DOHH2 (cell line): ENCODE data around the gene SPANXD.

Source experiments
- H3F3A ChIP-seq: fragments of 200-600 bp; sonication (generic), shearing (Covaris generic); 2 replicates; pipeline ENCODE4 v1.6.0; 2016; ENCODE audit warnings: antibody characterized with exemption, mild to moderate bottlenecking; ENCODE audit not compliant: control insufficient read depth, insufficient read depth
- H3K27ac ChIP-seq: fragments of 200-600 bp; sonication (generic); 2 replicates; pipeline ENCODE4 v1.5.1; 2014; ENCODE audit warnings: low read depth, mild to moderate bottlenecking, low read length, moderate library complexity
- H3K27me3 ChIP-seq: fragments of 200-600 bp; sonication (generic); 2 replicates; pipeline ENCODE4 v1.6.1; 2014; ENCODE audit warnings: mild to moderate bottlenecking, low read length, mixed read lengths; ENCODE audit not compliant: control insufficient read depth
- H3K36me3 ChIP-seq: fragments of 200-600 bp; sonication (generic); 2 replicates; pipeline ENCODE4 v1.6.1; 2014; ENCODE audit warnings: mild to moderate bottlenecking, low read length, moderate library complexity, mixed read lengths; ENCODE audit not compliant: control insufficient read depth
- H3K4me1 ChIP-seq: fragments of 200-600 bp; sonication (generic); 2 replicates; pipeline ENCODE4 v1.6.1; 2014; ENCODE audit warnings: mild to moderate bottlenecking, low read length, mixed read lengths; ENCODE audit not compliant: control insufficient read depth
- H3K4me2 ChIP-seq: fragments of 200-600 bp; sonication (generic); 2 replicates; pipeline ENCODE4 v1.6.0; 2014; ENCODE audit warnings: mild to moderate bottlenecking, low read length, moderate library complexity
- H3K4me3 ChIP-seq: fragments of 200-600 bp; sonication (generic); 2 replicates; pipeline ENCODE4 v1.5.1; 2014; ENCODE audit warnings: mild to moderate bottlenecking, low read length, mixed read lengths
- H3K79me2 ChIP-seq: fragments of 200-600 bp; sonication (generic); 2 replicates; pipeline ENCODE4 v1.6.1; 2014; ENCODE audit warnings: mild to moderate bottlenecking, low read length, mixed read lengths; ENCODE audit not compliant: control insufficient read depth
- H3K9me2 ChIP-seq: fragments of 200-600 bp; sonication (generic); replicated peaks from 2 replicates; pipeline ENCODE4 v1.6.1; 2014; ENCODE audit warnings: mild to moderate bottlenecking, low read length, mixed read lengths; ENCODE audit not compliant: control insufficient read depth
- H3K9me3 ChIP-seq: fragments of 200-600 bp; sonication (generic); 2 replicates; pipeline ENCODE4 v1.6.1; 2014; ENCODE audit warnings: antibody characterized with exemption, low read length, mixed read lengths; ENCODE audit not compliant: control insufficient read depth, insufficient read depth
- H4K20me1 ChIP-seq: fragments of 200-600 bp; sonication (generic); 2 replicates; pipeline ENCODE4 v1.6.0; 2014; ENCODE audit warnings: low read depth, mild to moderate bottlenecking, antibody characterized with exemption, low read length, moderate library complexity; ENCODE audit not compliant: control insufficient read depth, insufficient read depth
- EZH2phosphoT487 ChIP-seq: fragments of 200-600 bp; sonication (generic); IDR thresholded peaks from 2 replicates; pipeline ENCODE4 v1.6.1; 2017; ENCODE audit warnings: borderline replicate concordance, mild to moderate bottlenecking, antibody characterized with exemption, low read length, moderate library complexity, mixed read lengths
- TF ChIP-seq, protein P1 (sequence below): fragments of 200-600 bp; sonication (generic); IDR thresholded peaks from one replicate; pipeline ENCODE4 v1.5.1; 2014; ENCODE audit warnings: antibody characterized with exemption, mild to moderate bottlenecking, low read depth, low read length; ENCODE audit not compliant: poor library complexity, severe bottlenecking

The SPANXD gene

GRCh38 chrX:141652286-141652685, 46.3 kb downstream of the SPANXD start:
- TF ChIP-seq EZH2phosphoT487: no peak
- TF ChIP-seq, protein P1, sequence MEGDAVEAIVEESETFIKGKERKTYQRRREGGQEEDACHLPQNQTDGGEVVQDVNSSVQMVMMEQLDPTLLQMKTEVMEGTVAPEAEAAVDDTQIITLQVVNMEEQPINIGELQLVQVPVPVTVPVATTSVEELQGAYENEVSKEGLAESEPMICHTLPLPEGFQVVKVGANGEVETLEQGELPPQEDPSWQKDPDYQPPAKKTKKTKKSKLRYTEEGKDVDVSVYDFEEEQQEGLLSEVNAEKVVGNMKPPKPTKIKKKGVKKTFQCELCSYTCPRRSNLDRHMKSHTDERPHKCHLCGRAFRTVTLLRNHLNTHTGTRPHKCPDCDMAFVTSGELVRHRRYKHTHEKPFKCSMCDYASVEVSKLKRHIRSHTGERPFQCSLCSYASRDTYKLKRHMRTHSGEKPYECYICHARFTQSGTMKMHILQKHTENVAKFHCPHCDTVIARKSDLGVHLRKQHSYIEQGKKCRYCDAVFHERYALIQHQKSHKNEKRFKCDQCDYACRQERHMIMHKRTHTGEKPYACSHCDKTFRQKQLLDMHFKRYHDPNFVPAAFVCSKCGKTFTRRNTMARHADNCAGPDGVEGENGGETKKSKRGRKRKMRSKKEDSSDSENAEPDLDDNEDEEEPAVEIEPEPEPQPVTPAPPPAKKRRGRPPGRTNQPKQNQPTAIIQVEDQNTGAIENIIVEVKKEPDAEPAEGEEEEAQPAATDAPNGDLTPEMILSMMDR: no peak
- no peaks in the 10 kb centered on the region for H3K9me3 ChIP-seq
- no peaks in the 10 kb centered on the region for H3K4me1 ChIP-seq
- H3K36me3 ChIP-seq: no peaks in the 10 kb centered on the region
- no peaks in the 10 kb centered on the region for H3K79me2 ChIP-seq
- no peaks in the 10 kb centered on the region for H4K20me1 ChIP-seq
- H3K4me3 ChIP-seq: no peak overlapping the region
- H3K27me3 ChIP-seq: no peaks in the 10 kb centered on the region
- no peaks in the 10 kb centered on the region for H3K9me2 ChIP-seq
- H3F3A ChIP-seq: no peaks in the 10 kb centered on the region
- H3K27ac ChIP-seq: no peak overlapping the region
- H3K4me2 ChIP-seq: no peak overlapping the region
